Glutamatergic neuron (in vitro differentiated cells): ENCODE measurements around the gene DRP2. TPM values are rescaled to one million over a fixed set of nuclear protein-coding genes. Genes with fewer than 3 reads are reported as not detected.

Source experiments
- DNase-seq: peaks from one replicate; pipeline ENCODE4 v3.0.0; 2022
- H3K27ac Mint-ChIP-seq: one replicate; pipeline ENCODE4 v1.8.0; 2020; ENCODE audit warnings: mild to moderate bottlenecking, mixed read lengths, inconsistent platforms; ENCODE audit not compliant: unreplicated experiment
- H3K27me3 Mint-ChIP-seq: one replicate; pipeline ENCODE4 v1.8.0; 2020; ENCODE audit warnings: mild to moderate bottlenecking, moderate library complexity, mixed read lengths, inconsistent platforms; ENCODE audit not compliant: unreplicated experiment
- H3K36me3 Mint-ChIP-seq: one replicate; pipeline ENCODE4 v1.8.0; 2020; ENCODE audit warnings: mild to moderate bottlenecking, mixed read lengths, inconsistent platforms; ENCODE audit not compliant: unreplicated experiment
- H3K4me1 Mint-ChIP-seq: one replicate; pipeline ENCODE4 v1.8.0; 2020; ENCODE audit warnings: mild to moderate bottlenecking, low read depth, mixed read lengths, inconsistent platforms; ENCODE audit not compliant: unreplicated experiment
- H3K4me3 Mint-ChIP-seq: one replicate; pipeline ENCODE4 v1.8.0; 2020; ENCODE audit warnings: mild to moderate bottlenecking, mixed read lengths, inconsistent platforms; ENCODE audit not compliant: unreplicated experiment
- H3K9me3 Mint-ChIP-seq: one replicate; pipeline ENCODE4 v1.8.0; 2020; ENCODE audit warnings: mild to moderate bottlenecking, moderate library complexity, mixed read lengths, inconsistent platforms; ENCODE audit not compliant: unreplicated experiment
- CTCF ChIP-seq: fragments of 200-600 bp; sonication (generic); IDR thresholded peaks from one replicate; pipeline ENCODE4 v1.5.0; 2021; ENCODE audit not compliant: partially characterized antibody, unreplicated experiment
- total RNA-seq: library from RNA; stranded (reverse); fragmentation: NEBNext Ultra II Directional; extraction: Animal tissue kit (Norgen Biotek cat#: 25700); gene quantifications from one replicate; pipeline ENCODE4 v1.2.1, GENCODE V29; 2021; ENCODE audit not compliant: unreplicated experiment

DRP2 gene
- total RNA-seq, 1 donor from 2014 or later, result 0.51 TPM

GRCh38 chrX:101237041-101237440, 17.5 kb downstream of the DRP2 start:
- peaks cover 2% of the 10 kb centered on the region for H3K9me3 Mint-ChIP-seq
- H3K27ac Mint-ChIP-seq, result no peak overlapping the region
- no peaks in the 10 kb centered on the region for H3K36me3 Mint-ChIP-seq
- DNase-seq, result no peak
- H3K4me3 Mint-ChIP-seq, result no peak overlapping the region
- no peaks in the 10 kb centered on the region for H3K4me1 Mint-ChIP-seq
- no peak for TF ChIP-seq CTCF
- H3K27me3 Mint-ChIP-seq, result no peaks in the 10 kb centered on the region

GRCh38 chrX:101241531-101241930, 21.9 kb downstream of the DRP2 start:
- no peak for DNase-seq
- H3K27ac Mint-ChIP-seq, result no peak overlapping the region
- no peaks in the 10 kb centered on the region for H3K36me3 Mint-ChIP-seq
- no peak overlapping the region for H3K4me3 Mint-ChIP-seq
- peaks cover 2% of the 10 kb centered on the region for H3K27me3 Mint-ChIP-seq
- TF ChIP-seq CTCF, result no peak
- H3K9me3 Mint-ChIP-seq, result no peaks in the 10 kb centered on the region
- no peaks in the 10 kb centered on the region for H3K4me1 Mint-ChIP-seq

GRCh38 chrX:101252634-101253033, 33.0 kb downstream of the DRP2 start:
- no peaks in the 10 kb centered on the region for H3K36me3 Mint-ChIP-seq
- no peaks in the 10 kb centered on the region for H3K9me3 Mint-ChIP-seq
- no peak overlapping the region for H3K4me3 Mint-ChIP-seq
- no peaks in the 10 kb centered on the region for H3K4me1 Mint-ChIP-seq
- TF ChIP-seq CTCF, result no peak
- H3K27ac Mint-ChIP-seq, result no peak overlapping the region
- DNase-seq, result no peak
- H3K27me3 Mint-ChIP-seq, result no peaks in the 10 kb centered on the region

GRCh38 chrX:101257448-101258258, 38.1 kb downstream of the DRP2 start:
- H3K9me3 Mint-ChIP-seq, result no peaks in the 10 kb centered on the region
- no peaks in the 10 kb centered on the region for H3K4me1 Mint-ChIP-seq
- no peak for DNase-seq
- H3K27me3 Mint-ChIP-seq, result no peaks in the 10 kb centered on the region
- H3K4me3 Mint-ChIP-seq, result no peak overlapping the region
- H3K27ac Mint-ChIP-seq, result no peak overlapping the region
- no peak for TF ChIP-seq CTCF
- H3K36me3 Mint-ChIP-seq, result no peaks in the 10 kb centered on the region

GRCh38 chrX:101258259-101258581, 38.6 kb downstream of the DRP2 start:
- TF ChIP-seq CTCF, result no peak
- DNase-seq, result no peak
- H3K27me3 Mint-ChIP-seq, result no peaks in the 10 kb centered on the region
- H3K4me1 Mint-ChIP-seq, result no peaks in the 10 kb centered on the region
- H3K27ac Mint-ChIP-seq, result no peak overlapping the region
- no peak overlapping the region for H3K4me3 Mint-ChIP-seq
- no peaks in the 10 kb centered on the region for H3K36me3 Mint-ChIP-seq
- H3K9me3 Mint-ChIP-seq, result no peaks in the 10 kb centered on the region
